Measurements from ENCODE around the gene TRAM1L1.

The TRAM1L1 gene

GRCh38 chr4:117084866-117085701 lies at the start of gene TRAM1L1:
Gene TRAM1L1, minus strand, starts transcription at chr4:117085576. Its CDS starts 183 bp downstream, at chr4:117085393.
- no peak for DNase-seq

GRCh38 chr4:117134386-117134785 lies 49.0 kb upstream of the TRAM1L1 start:
- DNase-seq = no peak

GRCh38 chr4:117096886-117097285 lies 11.5 kb upstream of the TRAM1L1 start:
- no peak for DNase-seq

- DNase-seq = no peak
Measured at GRCh38 chr4:117096462-117096861, 11.1 kb upstream of the TRAM1L1 start.

GRCh38 chr4:117093571-117093970 lies 8.2 kb upstream of the TRAM1L1 start:
- DNase-seq = no peak

- DNase-seq = no peak
Measured at GRCh38 chr4:117077760-117078159, 7.6 kb downstream of the TRAM1L1 start.

GRCh38 chr4:117068120-117068519 lies 17.3 kb downstream of the TRAM1L1 start:
- no peak for DNase-seq

GRCh38 chr4:117063961-117064696 lies 21.2 kb downstream of the TRAM1L1 start:
- no peak for DNase-seq

GRCh38 chr4:117042962-117043361 lies 42.4 kb downstream of the TRAM1L1 start:
- no peak for DNase-seq
